Measurements from ENCODE around the gene RALA.

Gene RALA

DNA sequence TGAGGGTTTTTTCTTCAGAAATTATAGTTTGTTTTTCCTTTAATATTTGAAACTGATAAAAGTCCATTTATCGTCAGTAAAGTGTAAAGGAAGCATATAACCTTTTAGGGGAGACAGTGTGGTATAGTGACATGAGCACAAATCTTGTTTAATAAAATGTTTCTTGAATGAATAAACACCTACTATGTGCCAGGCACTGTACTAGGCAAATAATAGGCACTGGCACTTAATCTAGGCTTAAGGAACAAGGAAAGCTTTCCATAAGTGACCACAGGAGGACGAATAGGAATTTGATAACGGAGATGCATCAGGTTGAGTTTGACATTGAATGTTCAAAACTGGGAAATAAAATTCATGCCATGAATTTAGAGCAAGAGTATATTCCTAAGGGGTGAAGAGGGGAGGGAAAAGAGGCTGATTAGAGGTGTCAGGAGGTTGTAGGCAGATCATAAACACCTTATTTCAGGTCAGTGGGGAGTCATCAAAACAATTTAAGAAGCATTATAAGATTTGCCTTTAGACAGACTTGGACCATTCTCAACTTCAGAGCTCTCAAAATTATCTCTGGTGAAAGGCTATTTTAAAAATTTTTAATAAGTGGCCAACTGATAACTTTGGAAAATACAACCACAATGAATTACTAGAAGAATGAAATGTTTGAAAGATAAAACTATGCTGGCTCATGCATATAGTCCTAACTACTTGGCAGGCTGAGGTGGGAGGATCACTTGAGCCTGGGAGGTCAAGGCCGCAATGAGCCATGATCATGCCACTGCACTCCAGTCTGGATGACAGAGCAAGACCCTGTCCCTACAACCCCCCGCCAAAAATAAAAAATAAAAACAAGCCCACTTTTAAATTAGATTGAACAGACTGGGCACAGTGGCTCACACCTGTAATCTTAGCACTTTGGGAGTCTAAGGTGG lies 22.4 kb downstream of the RALA start:
- H3K36me3 ChIP-seq = no peaks in the 10 kb centered on the region; the same call in 1 of the 2 replicates

DNA sequence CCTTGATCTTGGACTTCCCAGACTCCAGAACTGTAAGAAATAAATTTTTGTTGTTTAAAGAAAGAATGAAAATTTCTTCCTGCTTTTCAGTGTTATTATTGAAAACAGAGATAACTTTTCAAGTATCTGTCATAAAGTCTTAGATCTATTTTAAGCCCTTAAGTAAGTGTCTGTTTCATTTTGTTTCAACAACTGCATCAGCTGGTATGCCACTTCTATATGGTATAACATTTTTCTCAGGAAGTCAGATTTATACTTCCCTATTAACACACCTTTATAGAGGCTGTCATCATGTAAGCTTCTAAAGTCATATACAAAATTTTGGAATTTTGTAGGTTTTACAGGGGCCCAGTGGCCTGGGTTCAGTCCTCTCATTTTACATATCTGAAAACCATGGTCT lies 24.4 kb downstream of the RALA start:
- no peak for DNase-seq
- Histone ChIP-seq H3K27me3 (no peaks in the 10 kb centered on the region), H3K36me3 (no peaks in the 10 kb centered on the region; the same call in 1 of the 2 replicates), H3K4me1 (no peaks in the 10 kb centered on the region), H3K9me3 (no peaks in the 10 kb centered on the region; the same call in 1 of the 2 replicates), H3K4me3 (ENCODE audit: low read depth, low read length) (no peak overlapping the region)
- TF ChIP-seq, protein P1, sequence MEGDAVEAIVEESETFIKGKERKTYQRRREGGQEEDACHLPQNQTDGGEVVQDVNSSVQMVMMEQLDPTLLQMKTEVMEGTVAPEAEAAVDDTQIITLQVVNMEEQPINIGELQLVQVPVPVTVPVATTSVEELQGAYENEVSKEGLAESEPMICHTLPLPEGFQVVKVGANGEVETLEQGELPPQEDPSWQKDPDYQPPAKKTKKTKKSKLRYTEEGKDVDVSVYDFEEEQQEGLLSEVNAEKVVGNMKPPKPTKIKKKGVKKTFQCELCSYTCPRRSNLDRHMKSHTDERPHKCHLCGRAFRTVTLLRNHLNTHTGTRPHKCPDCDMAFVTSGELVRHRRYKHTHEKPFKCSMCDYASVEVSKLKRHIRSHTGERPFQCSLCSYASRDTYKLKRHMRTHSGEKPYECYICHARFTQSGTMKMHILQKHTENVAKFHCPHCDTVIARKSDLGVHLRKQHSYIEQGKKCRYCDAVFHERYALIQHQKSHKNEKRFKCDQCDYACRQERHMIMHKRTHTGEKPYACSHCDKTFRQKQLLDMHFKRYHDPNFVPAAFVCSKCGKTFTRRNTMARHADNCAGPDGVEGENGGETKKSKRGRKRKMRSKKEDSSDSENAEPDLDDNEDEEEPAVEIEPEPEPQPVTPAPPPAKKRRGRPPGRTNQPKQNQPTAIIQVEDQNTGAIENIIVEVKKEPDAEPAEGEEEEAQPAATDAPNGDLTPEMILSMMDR (IDR thresholded peaks at IDR 0.05; ENCODE audit: low read depth, low read length) = no peak

More for the DNA sequence above, 22.4 kb downstream of the RALA start:
- Histone ChIP-seq H3K9me3 (no peaks in the 10 kb centered on the region; the same call in 1 of the 2 replicates), H3K4me1 (no peaks in the 10 kb centered on the region), H3K27me3 (no peaks in the 10 kb centered on the region), H3K4me3 (ENCODE audit: low read depth, low read length) (no peak overlapping the region)
- no peak for DNase-seq
- TF ChIP-seq, protein P1 (IDR thresholded peaks at IDR 0.05; ENCODE audit: low read depth, low read length) = no peak

DNA sequence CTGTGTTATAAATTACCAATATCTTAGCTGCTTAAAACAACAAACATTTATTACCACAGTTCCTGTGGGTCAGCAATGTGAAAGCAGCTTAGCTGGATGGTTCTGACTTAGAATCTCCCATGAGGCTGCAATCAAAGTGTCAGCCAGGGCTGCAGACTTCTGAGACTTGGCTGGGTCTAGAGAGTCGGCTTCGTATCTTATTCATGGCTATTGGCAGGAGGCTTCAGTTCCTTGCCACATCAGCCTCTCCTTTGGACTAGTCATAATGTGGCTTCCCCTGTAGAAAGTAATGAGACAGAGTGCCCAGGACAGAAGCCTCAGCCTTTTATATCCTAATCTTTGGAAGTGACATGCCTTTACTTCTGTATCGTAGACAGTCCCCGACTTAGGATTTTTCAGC lies 27.3 kb downstream of the RALA start:
- TF ChIP-seq, protein P1 (IDR thresholded peaks at IDR 0.05; ENCODE audit: low read depth, low read length) = no peak
- no peak for DNase-seq
- Histone ChIP-seq H3K36me3 (no peaks in the 10 kb centered on the region; the same call in 1 of the 2 replicates), H3K9me3 (no peaks in the 10 kb centered on the region), H3K27me3 (no peaks in the 10 kb centered on the region), H3K4me3 (ENCODE audit: low read depth, low read length) (no peak overlapping the region), H3K4me1 (no peaks in the 10 kb centered on the region)

DNA sequence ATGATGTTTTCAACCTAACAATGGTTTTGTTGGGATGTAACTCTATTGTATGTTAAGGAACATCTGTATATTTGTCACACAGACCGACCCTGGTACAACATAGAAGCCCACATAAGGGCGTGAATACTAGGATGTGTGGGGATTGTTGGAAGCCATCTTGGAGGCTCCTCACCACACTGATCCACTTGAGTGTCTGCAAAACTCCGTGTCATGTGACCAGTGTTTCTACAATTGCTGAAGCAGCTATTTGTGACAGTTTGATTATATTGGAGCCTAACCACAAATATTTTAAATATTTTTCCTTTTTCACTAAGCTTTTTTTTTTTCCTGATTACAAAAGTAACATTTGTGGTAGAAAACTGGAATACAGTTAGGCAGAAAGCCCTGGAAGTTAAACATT lies 27.9 kb downstream of the RALA start:
- TF ChIP-seq, protein P1 (IDR thresholded peaks at IDR 0.05; ENCODE audit: low read depth, low read length) = no peak
- no peaks in the 10 kb centered on the region for H3K27me3 ChIP-seq
- no peaks in the 10 kb centered on the region; the same call in 1 of the 2 replicates for H3K36me3 ChIP-seq
- no peak for DNase-seq
- H3K4me1 ChIP-seq = no peaks in the 10 kb centered on the region
- no peaks in the 10 kb centered on the region for H3K9me3 ChIP-seq
- H3K4me3 ChIP-seq (ENCODE audit: low read depth, low read length) = no peak overlapping the region

DNA sequence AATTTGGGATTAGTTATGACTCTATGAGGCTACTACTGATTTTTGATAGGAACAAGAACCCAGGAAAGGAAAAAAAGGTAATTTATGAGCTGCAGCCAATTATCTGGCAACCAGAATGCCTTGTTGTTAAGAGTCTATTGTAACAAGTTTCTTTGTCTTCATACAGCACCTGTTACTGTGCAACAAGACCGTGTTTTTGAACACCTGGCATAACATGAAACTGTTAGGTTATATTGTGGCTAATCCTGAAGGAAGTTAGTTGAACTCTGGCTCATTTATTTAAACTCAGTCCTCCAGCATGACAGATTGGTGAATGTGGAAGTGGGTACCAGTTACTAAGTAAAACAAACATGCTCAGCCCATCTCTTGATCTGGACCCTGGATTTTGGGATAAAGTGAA lies 33.0 kb downstream of the RALA start:
- H3K4me1 ChIP-seq = peaks cover 5% of the 10 kb centered on the region
- no peak for DNase-seq
- H3K36me3 ChIP-seq = no peaks in the 10 kb centered on the region
- no peaks in the 10 kb centered on the region for H3K9me3 ChIP-seq
- no peak overlapping the region for H3K4me3 ChIP-seq (ENCODE audit: low read depth, low read length)
- no peaks in the 10 kb centered on the region for H3K27me3 ChIP-seq
- TF ChIP-seq, protein P1 (IDR thresholded peaks at IDR 0.05; ENCODE audit: low read depth, low read length) = no peak
